HepG2 (cell line): ENCODE results near the gene SLC16A6. TPM values are rescaled to one million over a fixed set of nuclear protein-coding genes. Genes with fewer than 3 reads are reported as not detected.
A peak's percentile ranks its signal among the peaks of the same experiment; 100 is the strongest.

Experiments used
- ARID5B ChIP-seq: IDR thresholded peaks from 2 replicates; pipeline ENCODE4 v1.4.0; 2020; ENCODE audit warnings: mild to moderate bottlenecking, missing genetic modification reagents
- ATF7 ChIP-seq, 2 experiments: fragments of 450-650 bp in 1 of 2; sonication (generic) in 1 of 2; formaldehyde crosslinking in 1 of 2; IDR thresholded peaks; 2 replicates each; pipeline versions ENCODE4 v1.4.0 to v1.6.1; 2016 to 2020; ENCODE audit warnings: antibody characterized with exemption in 1 of 2, mild to moderate bottlenecking in 1 of 2, missing genetic modification reagents in 1 of 2
- CTCF ChIP-seq: sonication (generic); formaldehyde crosslinking; IDR thresholded peaks from 2 replicates; pipeline ENCODE4 v1.5.0; 2020; ENCODE audit warnings: mild to moderate bottlenecking, missing genetic modification reagents, moderate library complexity
- EEA1 ChIP-seq: sonication (generic); formaldehyde crosslinking; IDR thresholded peaks from 2 replicates; pipeline ENCODE4 v1.5.1; 2020; ENCODE audit warnings: mild to moderate bottlenecking, missing genetic modification reagents, borderline replicate concordance
- ELF4 ChIP-seq: sonication (generic); formaldehyde crosslinking; IDR thresholded peaks from 2 replicates; pipeline ENCODE4 v1.5.0; 2020; ENCODE audit warnings: missing genetic modification reagents, mild to moderate bottlenecking, moderate library complexity, borderline replicate concordance
- GATAD2A ChIP-seq: IDR thresholded peaks from 2 replicates; pipeline ENCODE4 v1.6.1; 2016
- IRF9 ChIP-seq: sonication (generic); formaldehyde crosslinking; IDR thresholded peaks from 2 replicates; pipeline ENCODE4 v1.8.0; 2022; ENCODE audit warnings: missing genetic modification reagents, mild to moderate bottlenecking, borderline replicate concordance
- MLX ChIP-seq: IDR thresholded peaks from 2 replicates; pipeline ENCODE4 v1.6.1; 2016
- PATZ1 ChIP-seq: sonication (generic); formaldehyde crosslinking; IDR thresholded peaks from 2 replicates; pipeline ENCODE4 v1.4.0; 2020; ENCODE audit warnings: missing genetic modification reagents
- PCBP1 ChIP-seq: fragments of 200-400 bp; formaldehyde crosslinking; IDR thresholded peaks from 2 replicates; pipeline ENCODE4 v1.6.1; 2017; ENCODE audit warnings: mild to moderate bottlenecking, low read depth, low read length, borderline replicate concordance
- SP140L ChIP-seq: sonication (generic); formaldehyde crosslinking; IDR thresholded peaks from 2 replicates; pipeline ENCODE4 v1.4.0; 2020; ENCODE audit warnings: missing genetic modification reagents, borderline replicate concordance
- TAF15 ChIP-seq: fragments of 200-400 bp; formaldehyde crosslinking; IDR thresholded peaks from one replicate; pipeline ENCODE4 v1.6.1; 2018; ENCODE audit warnings: mild to moderate bottlenecking, low read depth, low read length; ENCODE audit not compliant: poor library complexity, severe bottlenecking
- ZBTB14 ChIP-seq: sonication (generic); formaldehyde crosslinking; IDR thresholded peaks from 2 replicates; pipeline ENCODE4 v1.4.0; 2020; ENCODE audit warnings: missing genetic modification reagents
- ZC3H13 ChIP-seq: sonication (generic); formaldehyde crosslinking; IDR thresholded peaks from 2 replicates; pipeline ENCODE4 v1.8.1; 2023; ENCODE audit warnings: mild to moderate bottlenecking, missing genetic modification reagents, moderate library complexity
- ZFP41 ChIP-seq: sonication (generic); formaldehyde crosslinking; IDR thresholded peaks from 2 replicates; pipeline ENCODE4 v1.4.0; 2020; ENCODE audit warnings: mild to moderate bottlenecking, missing genetic modification reagents, borderline replicate concordance
- ZNF256 ChIP-seq: sonication (generic); formaldehyde crosslinking; conservative IDR thresholded peaks from 2 replicates; pipeline ENCODE4 v1.4.0; 2020; ENCODE audit warnings: missing genetic modification reagents
- polyA plus RNA-seq, 8 experiments: library from polyadenylated mRNA; depleted of rRNA in 3 of 8; stranded (reverse) in 7 of 8; unstranded in 1 of 8; fragments of >200 nt; fragmentation: Illumina TruSeq in 4 of 8; extraction: Trizol in 4 of 8; gene quantifications; 2 replicates each; pipeline versions ENCODE4 v1.2.1 to v1.2.3, GENCODE V29; 2011 to 2016; ENCODE audit warnings: low read depth in 4 of 8, missing spikeins in 1 of 8, mixed read lengths in 1 of 8; ENCODE audit not compliant: insufficient read depth in 1 of 8
- total RNA-seq, 5 experiments: library from RNA; depleted of rRNA; stranded (reverse); fragments of >200 nt; fragmentation: Illumina TruSeq; extraction: Trizol; gene quantifications; 2 replicates each; pipeline ENCODE4 v1.2.3, GENCODE V29; 2016; ENCODE audit warnings: low read depth in 1 of 5

SLC16A6 gene
- total and polyA plus RNA-seq, 2 of the 13 experiments (the other 11 are each of a cell fraction or from before 2014, with no cell fraction given): 1.1 to 44.7 TPM

GRCh38 chr17:68255731-68256538 lies 35.0 kb downstream of the SLC16A6 start (continued):
- TF ChIP-seq PCBP1 (no peak), EEA1 (CRISPR knock-in tag) (no peak), ZBTB14 (CRISPR knock-in tag) (no peak), GATAD2A (0 out of 2 replicates have a peak, but pooled peaks have one; percentile 36), ATF7 (IDR thresholded peaks at IDR 0.05) (no peak), ATF7 (CRISPR knock-in tag; IDR thresholded peaks at IDR 0.05) (no peak), MLX (CRISPR knock-in tag) (no peak), ARID5B (CRISPR knock-in tag) (0 out of 2 replicates have a peak, but pooled peaks have one; percentile 31), PATZ1 (CRISPR knock-in tag) (peak; percentile 44; the same call in 1 of the 2 replicates), ELF4 (CRISPR knock-in tag) (no peak), SP140L (no peak), ZFP41 (CRISPR knock-in tag) (no peak), IRF9 (no peak), CTCF (CRISPR knock-in tag) (0 out of 2 replicates have a peak, but pooled peaks have one; percentile 23), ZNF256 (CRISPR knock-in tag) (no peak), ZC3H13 (CRISPR knock-in tag) (no peak), TAF15 (no peak)
